Heart right ventricle (tissue), 16 donors: ENCODE data around the gene PSMD11. TPM values are rescaled to one million over a fixed set of nuclear protein-coding genes. Genes with fewer than 3 reads are reported as not detected.

Source experiments
- ATAC-seq, 8 donors: fragments of 200-7000 bp; cut with Tn5 transposase; one replicate each; pipeline ENCODE4 v1.9.1; 2020; ENCODE audit warnings: mild to moderate bottlenecking in 8 of 8, moderate library complexity in 8 of 8, moderate number of reproducible peaks in 1 of 8
- DNase-seq, 2 donors: peaks; one replicate each; pipeline ENCODE4 v3.0.0-alpha.2; 2020
- H3K27ac ChIP-seq, 10 donors: fragments of 200-600 bp; sonication (generic) in 2 of 10; one replicate each; pipeline versions ENCODE4 v1.5.0 to v1.8.0; 2020 to 2022; ENCODE audit warnings: mild to moderate bottlenecking in 3 of 10
- H3K27me3 ChIP-seq, 7 donors: fragments of 200-600 bp; one replicate each; pipeline ENCODE4 v1.8.0; 2021 to 2022; ENCODE audit warnings: mild to moderate bottlenecking in 2 of 7
- H3K36me3 ChIP-seq, 9 donors: fragments of 200-600 bp; sonication (generic) in 1 of 9; one replicate each; pipeline versions ENCODE4 v1.5.0 to v1.8.0; 2020 to 2022; ENCODE audit warnings: mild to moderate bottlenecking in 2 of 9
- H3K4me1 ChIP-seq, 9 donors: fragments of 200-600 bp; sonication (generic) in 1 of 9; one replicate each; pipeline versions ENCODE4 v1.5.0 to v1.8.0; 2020 to 2022; ENCODE audit warnings: mild to moderate bottlenecking in 4 of 9
- H3K4me3 ChIP-seq, 10 donors: fragments of 200-600 bp; sonication (generic) in 2 of 10; one replicate each; pipeline versions ENCODE4 v1.5.0 to v1.8.0; 2020 to 2022; ENCODE audit warnings: mild to moderate bottlenecking in 7 of 10, moderate library complexity in 2 of 10
- H3K9me3 ChIP-seq, 11 donors: fragments of 200-600 bp in 10 of 11; sonication (generic) in 2 of 11; one replicate each; pipeline versions ENCODE4 v1.5.0 to v1.8.0; 2013 to 2022; ENCODE audit warnings: mild to moderate bottlenecking in 2 of 11, control low read depth in 1 of 11, moderate library complexity in 1 of 11
- CTCF ChIP-seq, 9 donors: fragments of 200-600 bp; sonication (generic) in 2 of 9; IDR thresholded peaks; one replicate each; pipeline versions ENCODE4 v1.5.0 to v1.8.0; 2021 to 2022; ENCODE audit warnings: antibody characterized with exemption in 9 of 9, mild to moderate bottlenecking in 5 of 9, moderate library complexity in 1 of 9
- WGBS, 2 donors: extraction: QIAGEN DNeasy Blood & Tissue Kit; methylation state at CpG; one replicate each; pipeline ENCODE4 v1.1.7; 2013; ENCODE audit warnings: inconsistent platforms in 1 of 2; 5-methylcytosine and 5-hydroxymethylcytosine counted together
- intact Hi-C, 10 donors: fragments of 100-400 bp; cut with DNase I; formaldehyde crosslinking; loops; one replicate each; pipeline versions ENCODE4 v1.11.1 to v1.14.2; 2022
- polyA plus RNA-seq, 2 donors: library from polyadenylated mRNA; stranded (reverse); fragments of 200-250 nt; gene quantifications; one replicate each; pipeline ENCODE4 v1.2.3, GENCODE V29; 2013
- total RNA-seq, 10 donors: library from RNA; stranded (reverse); fragmentation: NEBNext Ultra II Directional in 3 of 10; extraction: Animal tissue kit (Norgen Biotek cat#: 25700) in 3 of 10; gene quantifications; one replicate each; pipeline versions ENCODE4 v1.2.1 to v1.2.4, GENCODE V29; 2021 to 2023
- donor health status: Arrhythmogenic right ventricular cardiomyopathy.
- donor health status: ischemic (EF 13 %, LVEDD 7.1; RV severe dilation, severe dysfunction).
- donor health status: healthy with polysubstance abuse.
- donor health status: DM: no; HTN: yes; CAD: no.
- donor health status: DM: no; HTN: no; CAD: no.
- donor health status: ischemic (EF 25% LVEDD 6.9; RV normal size, moderate dysfunction).
- donor health status: ischemic (EF 25% LVEDD 5.7; RV mildly dilated, moderate dysfunction).
- donor health status: healthy.
- donor health status: DM: yes; HTN: yes; CAD: no.
- donor health status: Ischemic cardiomyopathy.
- donor health status: ischemic (EF 35%, LVEDD 5.7; RV mildly dilated, moderate dysfunction).
- donor health status: nonischemic (EF 11% LVEDD 7.7; RV severe dilation, severe dysfunction).
- donor health status: DM: yes; HTN: yes; CAD: no.
- donor health status: PGD.
- donor health status: ischemic (EF 29% LVEDD 5.4; RV normal size, mild dysfunction).
- donor health status: nonischemic (EF 23%, LVEDD 6.1; RV moderate dilation, normal function).

PSMD11 gene
- total and polyA plus RNA-seq, 12 donors = 41.9 to 102 (median 83.6) TPM

- H3K27me3 ChIP-seq = no peaks in the 10 kb centered on the region
- peak overlapping the region in 1 of 10 donors; percentile 23 for H3K27ac ChIP-seq
- peaks cover 0 to 21% (median 0%) of the 10 kb centered on the region in 9 donors for H3K36me3 ChIP-seq
- intact Hi-C loops = loop anchor here in 2 of 10 donors (2.0 to 10.0 kb wide), 3 partner anchors 26 to 122 kb away; no protein-coding TSS in a partner anchor
- no peak for TF ChIP-seq CTCF (IDR thresholded peaks at IDR 0.05)
- peak in 1 of 8 donors; percentile 19 for ATAC-seq
- H3K4me1 ChIP-seq = peaks cover 4 to 64% (median 26%) of the 10 kb centered on the region in 9 donors
- H3K4me3 ChIP-seq = no peak overlapping the region
- DNase-seq = no peak
- no peaks in the 10 kb centered on the region for H3K9me3 ChIP-seq
- WGBS, 2 donors = 90 to 93% methylated on average over 7 of the region's 7 CpGs
Measured at GRCh38 chr17:32492648-32493289, 48.5 kb downstream of the PSMD11 start.

GRCh38 chr17:32493571-32493970 lies 49.3 kb downstream of the PSMD11 start:
- Histone ChIP-seq H3K36me3 (peaks cover 0 to 16% (median 0%) of the 10 kb centered on the region in 9 donors), H3K27me3 (no peaks in the 10 kb centered on the region), H3K9me3 (no peaks in the 10 kb centered on the region), H3K4me3 (no peak overlapping the region), H3K27ac (no peak overlapping the region), H3K4me1 (peaks cover 4 to 56% (median 24%) of the 10 kb centered on the region in 9 donors)
- DNase-seq = no peak
- no peak for ATAC-seq
- no peak for TF ChIP-seq CTCF (IDR thresholded peaks at IDR 0.05)
- WGBS, 2 donors = 86% methylated on average over 15 of the region's 15 CpGs
- intact Hi-C loops = loop anchor here in 2 of 10 donors (2.0 to 10.0 kb wide), 3 partner anchors 25 to 121 kb away; no protein-coding TSS in a partner anchor

GRCh38 chr17:32493976-32494513 lies 49.7 kb downstream of the PSMD11 start:
- H3K27ac ChIP-seq = no peak overlapping the region
- no peaks in the 10 kb centered on the region for H3K9me3 ChIP-seq
- H3K4me1 ChIP-seq = peaks cover 4 to 51% (median 24%) of the 10 kb centered on the region in 9 donors
- intact Hi-C loops = loop anchor here in 2 of 10 donors (2.0 to 10.0 kb wide), 3 partner anchors 25 to 121 kb away; no protein-coding TSS in a partner anchor
- no peak for TF ChIP-seq CTCF (IDR thresholded peaks at IDR 0.05)
- WGBS, 2 donors = 94 to 97% methylated on average over 11 of the region's 11 CpGs
- H3K4me3 ChIP-seq = no peak overlapping the region
- H3K36me3 ChIP-seq = peaks cover 0 to 15% (median 0%) of the 10 kb centered on the region in 9 donors
- H3K27me3 ChIP-seq = no peaks in the 10 kb centered on the region
- ATAC-seq = no peak
- no peak for DNase-seq

- H3K4me3 ChIP-seq = peak overlapping the region in 1 of 10 donors; percentile 13
- peak in 1 of 8 donors; percentile 28 for ATAC-seq
- intact Hi-C loops = loop anchor here in 3 of 10 donors (5.0 to 10.0 kb wide), 3 partner anchors 43 to 120 kb away; no protein-coding TSS in a partner anchor
- peaks cover 4 to 51% (median 24%) of the 10 kb centered on the region in 9 donors for H3K4me1 ChIP-seq
- no peaks in the 10 kb centered on the region for H3K9me3 ChIP-seq
- no peak for TF ChIP-seq CTCF (IDR thresholded peaks at IDR 0.05)
- DNase-seq = no peak
- peaks cover 0 to 13% (median 0%) of the 10 kb centered on the region in 9 donors for H3K36me3 ChIP-seq
- 82 to 86% methylated on average over 34 of the region's 34 CpGs for WGBS, 2 donors
- no peaks in the 10 kb centered on the region for H3K27me3 ChIP-seq
- peak overlapping the region in 1 of 10 donors; percentile 56 for H3K27ac ChIP-seq
Measured at GRCh38 chr17:32494621-32495358, 50.5 kb downstream of the PSMD11 start.
